ENCODE measurements around the gene SFN.

SFN gene

DNA sequence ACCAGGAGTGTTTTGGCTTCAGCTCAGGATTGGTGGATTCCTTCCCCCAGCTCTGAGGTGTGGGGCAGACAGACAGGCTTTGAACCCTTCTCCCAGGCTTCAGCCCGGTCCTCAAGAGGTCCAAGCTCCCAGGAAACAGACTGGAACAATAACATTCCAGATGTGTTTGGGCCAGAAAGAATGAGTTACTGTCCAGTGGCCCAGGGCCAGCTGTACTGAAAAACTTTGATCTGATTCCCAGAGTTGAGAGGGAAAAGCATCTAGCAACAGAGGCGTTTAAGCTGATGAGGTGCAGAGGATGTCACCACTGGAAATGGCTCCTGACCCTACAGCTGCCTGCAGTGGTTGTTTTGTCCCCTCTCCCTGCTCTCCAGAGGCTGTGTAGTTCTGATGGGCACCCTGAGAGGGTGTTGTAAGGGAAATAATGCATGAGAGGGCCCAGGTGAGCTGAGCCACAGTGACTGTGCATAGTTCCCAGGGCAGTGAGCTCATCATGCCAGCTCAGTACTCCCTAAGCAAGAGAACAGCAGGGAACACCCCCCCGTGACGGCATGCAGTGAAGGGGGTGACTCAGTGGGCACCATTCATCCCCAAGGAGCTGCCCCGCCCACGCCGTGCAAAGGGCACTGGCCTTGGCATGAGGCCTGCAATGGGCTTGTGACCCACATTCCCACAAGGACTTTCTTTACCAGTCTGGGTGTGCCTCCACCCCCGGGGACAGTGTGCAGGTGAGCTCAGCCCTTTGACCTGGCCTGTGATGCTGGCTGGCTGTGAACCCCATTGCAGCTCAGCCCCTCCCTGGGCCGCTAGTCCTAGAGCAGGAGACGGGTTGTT is 13.8 kb upstream of the SFN start:
- H3K4me1 ChIP-seq, result no peaks in the 10 kb centered on the region
- H3K4me3 ChIP-seq (ENCODE audit: low read depth, low read length), result no peak overlapping the region
- H3K36me3 ChIP-seq, result peaks cover 3% of the 10 kb centered on the region; the same call in 1 of the 2 replicates
- H3K27me3 ChIP-seq, result no peaks in the 10 kb centered on the region
- no peaks in the 10 kb centered on the region for H3K9me3 ChIP-seq
- no peak for DNase-seq
- TF ChIP-seq, protein P1, sequence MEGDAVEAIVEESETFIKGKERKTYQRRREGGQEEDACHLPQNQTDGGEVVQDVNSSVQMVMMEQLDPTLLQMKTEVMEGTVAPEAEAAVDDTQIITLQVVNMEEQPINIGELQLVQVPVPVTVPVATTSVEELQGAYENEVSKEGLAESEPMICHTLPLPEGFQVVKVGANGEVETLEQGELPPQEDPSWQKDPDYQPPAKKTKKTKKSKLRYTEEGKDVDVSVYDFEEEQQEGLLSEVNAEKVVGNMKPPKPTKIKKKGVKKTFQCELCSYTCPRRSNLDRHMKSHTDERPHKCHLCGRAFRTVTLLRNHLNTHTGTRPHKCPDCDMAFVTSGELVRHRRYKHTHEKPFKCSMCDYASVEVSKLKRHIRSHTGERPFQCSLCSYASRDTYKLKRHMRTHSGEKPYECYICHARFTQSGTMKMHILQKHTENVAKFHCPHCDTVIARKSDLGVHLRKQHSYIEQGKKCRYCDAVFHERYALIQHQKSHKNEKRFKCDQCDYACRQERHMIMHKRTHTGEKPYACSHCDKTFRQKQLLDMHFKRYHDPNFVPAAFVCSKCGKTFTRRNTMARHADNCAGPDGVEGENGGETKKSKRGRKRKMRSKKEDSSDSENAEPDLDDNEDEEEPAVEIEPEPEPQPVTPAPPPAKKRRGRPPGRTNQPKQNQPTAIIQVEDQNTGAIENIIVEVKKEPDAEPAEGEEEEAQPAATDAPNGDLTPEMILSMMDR (IDR thresholded peaks at IDR 0.05; ENCODE audit: low read depth, low read length), result no peak

DNA sequence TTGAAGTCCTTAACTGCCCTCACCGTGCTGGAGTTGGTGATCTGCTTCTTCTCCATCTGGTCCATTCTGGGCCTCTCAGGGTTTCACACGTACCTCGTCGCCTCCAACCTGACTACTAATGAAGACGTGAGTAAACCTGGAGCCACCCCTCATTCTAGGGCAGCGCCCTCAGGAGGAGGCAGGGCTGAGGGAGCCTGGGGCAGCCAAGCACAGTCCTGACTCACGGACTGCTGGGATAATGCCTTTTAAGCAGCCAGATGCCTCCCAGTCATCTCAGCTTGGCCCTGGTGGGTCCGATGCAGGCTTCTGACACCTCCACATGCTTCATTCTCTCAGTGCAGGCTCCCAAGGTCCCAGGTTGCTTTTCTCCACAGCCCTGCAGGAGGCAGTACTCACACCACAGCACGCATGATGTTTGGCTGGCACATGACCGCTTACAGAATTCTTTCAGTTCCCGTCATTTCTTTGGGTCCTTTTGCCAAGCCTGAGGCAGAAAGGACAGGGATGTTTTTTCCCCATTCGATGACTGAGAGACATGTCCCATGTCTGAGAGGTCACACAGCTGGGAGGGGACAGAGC is 11.8 kb upstream of the SFN start:
- H3K36me3 ChIP-seq, result peaks cover 3% of the 10 kb centered on the region; the same call in 1 of the 2 replicates
- H3K9me3 ChIP-seq, result no peaks in the 10 kb centered on the region
- H3K27me3 ChIP-seq, result no peaks in the 10 kb centered on the region
- no peak for DNase-seq
- TF ChIP-seq, protein P1 (IDR thresholded peaks at IDR 0.05; ENCODE audit: low read depth, low read length), result 0 out of 2 replicates have a peak, but pooled peaks have one; percentile 9
- no peaks in the 10 kb centered on the region for H3K4me1 ChIP-seq
- H3K4me3 ChIP-seq (ENCODE audit: low read depth, low read length), result no peak overlapping the region

DNA sequence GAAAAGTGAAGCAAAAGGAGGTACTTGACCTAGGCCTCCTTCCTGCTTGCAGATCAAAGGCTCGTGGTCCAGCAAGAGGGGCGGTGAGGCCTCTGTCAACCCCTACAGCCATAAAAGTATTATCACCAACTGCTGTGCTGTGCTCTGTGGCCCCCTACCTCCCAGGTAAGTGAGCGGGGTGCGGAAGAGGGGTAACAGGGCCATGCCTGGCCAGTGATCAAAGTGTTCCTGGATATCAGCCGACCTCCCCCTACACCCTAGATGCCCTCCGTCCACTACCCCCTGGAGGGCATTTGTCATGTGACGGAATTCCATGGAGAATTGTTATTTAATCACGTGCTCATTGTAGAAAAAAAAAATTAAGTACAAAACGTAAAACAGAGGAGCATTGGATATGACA is 10.2 kb upstream of the SFN start:
- TF ChIP-seq, protein P1 (IDR thresholded peaks at IDR 0.05; ENCODE audit: low read depth, low read length), result no peak
- DNase-seq, result no peak
- H3K4me1 ChIP-seq, result no peaks in the 10 kb centered on the region
- no peaks in the 10 kb centered on the region for H3K9me3 ChIP-seq
- H3K4me3 ChIP-seq (ENCODE audit: low read depth, low read length), result no peak overlapping the region
- no peaks in the 10 kb centered on the region for H3K27me3 ChIP-seq
- H3K36me3 ChIP-seq, result peaks cover 3% of the 10 kb centered on the region; the same call in 1 of the 2 replicates

DNA sequence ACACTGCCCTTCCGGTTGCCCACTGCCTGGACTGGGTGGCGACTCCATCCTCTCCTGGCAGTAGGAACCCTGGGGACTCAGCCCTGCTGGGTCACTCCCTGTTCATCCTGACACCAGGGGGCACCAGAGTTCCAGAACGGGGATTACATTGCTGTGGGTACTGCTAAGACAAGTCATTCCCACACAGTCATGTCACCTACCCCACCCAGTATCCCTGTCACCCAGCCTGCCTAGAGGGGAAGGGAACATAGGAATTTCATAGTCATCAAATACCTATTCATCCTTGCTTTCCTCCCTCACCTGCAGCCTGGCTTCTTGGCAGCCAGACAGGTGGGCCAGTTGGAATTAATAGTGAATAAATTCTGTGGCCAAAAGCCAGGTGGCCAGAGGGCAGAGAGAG is 9.8 kb upstream of the SFN start:
- TF ChIP-seq, protein P1 (IDR thresholded peaks at IDR 0.05; ENCODE audit: low read depth, low read length), result peak; percentile 79
- H3K27me3 ChIP-seq, result no peaks in the 10 kb centered on the region
- H3K36me3 ChIP-seq, result peaks cover 3% of the 10 kb centered on the region; the same call in 1 of the 2 replicates
- peak; percentile 86 for DNase-seq
- no peaks in the 10 kb centered on the region for H3K4me1 ChIP-seq
- no peaks in the 10 kb centered on the region for H3K9me3 ChIP-seq
- no peak overlapping the region for H3K4me3 ChIP-seq (ENCODE audit: low read depth, low read length)

DNA sequence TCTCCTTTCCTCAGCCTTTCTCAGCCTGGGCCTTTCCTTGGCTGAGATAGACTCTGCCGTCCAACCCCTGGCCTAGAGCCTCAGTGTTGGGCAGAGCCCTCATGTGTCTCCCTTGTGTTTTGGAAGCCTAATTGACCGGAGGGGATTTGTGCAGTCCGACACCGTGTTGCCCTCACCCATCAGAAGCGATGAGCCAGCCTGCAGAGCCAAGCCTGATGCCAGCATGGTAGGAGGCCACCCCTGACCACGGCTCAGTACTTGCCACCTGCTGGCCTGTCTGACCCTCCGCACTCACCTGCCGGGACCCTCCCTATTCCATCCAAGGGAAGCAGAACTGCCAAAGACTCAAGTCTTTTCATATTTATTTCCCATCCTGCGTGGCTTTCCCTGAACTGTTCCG is 9.3 kb upstream of the SFN start:
- DNase-seq, result no peak
- Histone ChIP-seq H3K4me1 (no peaks in the 10 kb centered on the region), H3K9me3 (no peaks in the 10 kb centered on the region), H3K27me3 (no peaks in the 10 kb centered on the region), H3K4me3 (ENCODE audit: low read depth, low read length) (no peak overlapping the region), H3K36me3 (peaks cover 3% of the 10 kb centered on the region; the same call in 1 of the 2 replicates)
- TF ChIP-seq, protein P1 (IDR thresholded peaks at IDR 0.05; ENCODE audit: low read depth, low read length), result no peak

DNA sequence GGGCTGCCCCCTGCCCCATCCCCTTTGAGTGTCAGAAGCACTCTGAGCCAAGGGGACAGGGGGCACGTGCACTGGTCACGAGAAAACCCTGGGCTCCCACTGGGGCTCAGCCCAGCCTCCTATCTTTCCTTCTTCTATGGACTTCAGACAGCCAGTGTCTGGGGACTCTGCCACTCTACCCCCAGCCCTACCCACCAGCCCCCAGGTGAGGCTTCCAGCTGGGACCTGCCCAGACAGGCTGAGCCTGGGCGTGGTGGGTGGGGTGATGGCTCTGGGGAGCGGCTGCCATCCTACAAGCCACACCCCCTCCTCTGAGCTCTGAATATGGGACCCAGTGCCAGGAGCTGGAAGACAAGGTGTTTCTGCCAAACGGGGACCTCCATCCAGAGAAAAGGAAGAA is 8.0 kb upstream of the SFN start:
- Histone ChIP-seq H3K27me3 (no peaks in the 10 kb centered on the region), H3K4me1 (no peaks in the 10 kb centered on the region), H3K9me3 (no peaks in the 10 kb centered on the region), H3K4me3 (ENCODE audit: low read depth, low read length) (no peak overlapping the region), H3K36me3 (peaks cover 3% of the 10 kb centered on the region; the same call in 1 of the 2 replicates)
- no peak for DNase-seq
- TF ChIP-seq, protein P1 (IDR thresholded peaks at IDR 0.05; ENCODE audit: low read depth, low read length), result no peak

All from BE2C (cell line).